Activated naive CD4-positive, alpha-beta T cell treated with anti-CD3 and anti-CD28 coated beads, Interleukin-2, amount 50 U/mL, for 24 hours (primary cell): ENCODE data around the gene TRIM40.
"Not testable (repeated sequence)": the region's sequence is repeated elsewhere in the genome, so short reads cannot be mapped to it uniquely, and the experiment has no call there.

Experiments
- H3K27ac Mint-ChIP-seq: one replicate; pipeline ENCODE4 v1.8.0; 2021; ENCODE audit warnings: mild to moderate bottlenecking, mixed read lengths
- H3K27me3 Mint-ChIP-seq: one replicate; pipeline ENCODE4 v1.8.0; 2021; ENCODE audit warnings: mixed read lengths
- H3K36me3 Mint-ChIP-seq: one replicate; pipeline ENCODE4 v1.8.0; 2021; ENCODE audit warnings: mixed read lengths
- H3K4me1 Mint-ChIP-seq: one replicate; pipeline ENCODE4 v1.8.0; 2021; ENCODE audit warnings: mixed read lengths
- H3K4me3 Mint-ChIP-seq: one replicate; pipeline ENCODE4 v1.8.0; 2021; ENCODE audit warnings: mild to moderate bottlenecking, mixed read lengths
- H3K9me3 Mint-ChIP-seq: one replicate; pipeline ENCODE4 v1.8.0; 2021; ENCODE audit warnings: mixed read lengths

TRIM40 gene

DNA sequence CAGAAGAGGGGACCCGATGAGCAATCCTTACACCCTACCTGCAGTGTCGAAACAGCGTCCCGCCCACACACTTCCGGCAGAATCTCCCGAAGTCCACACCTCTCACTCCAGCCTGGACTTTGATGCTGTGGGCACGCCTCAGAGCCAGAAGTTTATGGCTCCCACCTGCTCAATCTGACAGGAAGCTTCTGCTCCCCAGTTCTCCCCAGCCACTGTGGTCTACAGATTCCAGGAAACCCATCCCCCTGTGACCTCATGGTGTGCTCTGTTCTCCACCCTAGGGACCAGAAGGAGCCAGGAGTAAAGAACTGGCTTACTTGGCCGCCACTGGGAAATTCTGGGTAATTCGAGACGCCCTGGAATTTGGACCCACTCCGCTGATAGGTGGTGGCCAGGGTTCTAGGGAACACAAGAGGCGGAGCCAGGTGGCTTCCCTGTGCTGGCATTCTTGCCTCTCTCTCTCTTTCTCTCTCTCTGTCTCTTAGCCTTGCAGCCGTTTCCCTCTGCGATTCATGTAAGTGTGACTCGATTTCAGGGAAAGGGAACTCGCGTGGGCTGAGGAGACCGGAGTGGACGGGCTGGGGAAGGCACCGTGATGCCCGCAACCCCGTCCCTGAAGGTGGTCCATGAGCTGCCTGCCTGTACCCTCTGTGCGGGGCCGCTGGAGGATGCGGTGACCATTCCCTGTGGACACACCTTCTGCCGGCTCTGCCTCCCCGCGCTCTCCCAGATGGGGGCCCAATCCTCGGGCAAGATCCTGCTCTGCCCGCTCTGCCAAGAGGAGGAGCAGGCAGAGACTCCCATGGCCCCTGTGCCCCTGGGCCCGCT lies 27.4 kb downstream of the TRIM40 start, which contains the start of gene TRIM15:
Gene TRIM15, plus strand, starts transcription at position 457 of the 828 bp plus-strand sequence. Its CDS starts 139 bp downstream, at position 596.
- no peak within 1 kb of the TSS for H3K27ac Mint-ChIP-seq
- H3K9me3 Mint-ChIP-seq = no peaks in the 10 kb centered on the region
- no peak within 1 kb of the TSS for H3K4me3 Mint-ChIP-seq

DNA sequence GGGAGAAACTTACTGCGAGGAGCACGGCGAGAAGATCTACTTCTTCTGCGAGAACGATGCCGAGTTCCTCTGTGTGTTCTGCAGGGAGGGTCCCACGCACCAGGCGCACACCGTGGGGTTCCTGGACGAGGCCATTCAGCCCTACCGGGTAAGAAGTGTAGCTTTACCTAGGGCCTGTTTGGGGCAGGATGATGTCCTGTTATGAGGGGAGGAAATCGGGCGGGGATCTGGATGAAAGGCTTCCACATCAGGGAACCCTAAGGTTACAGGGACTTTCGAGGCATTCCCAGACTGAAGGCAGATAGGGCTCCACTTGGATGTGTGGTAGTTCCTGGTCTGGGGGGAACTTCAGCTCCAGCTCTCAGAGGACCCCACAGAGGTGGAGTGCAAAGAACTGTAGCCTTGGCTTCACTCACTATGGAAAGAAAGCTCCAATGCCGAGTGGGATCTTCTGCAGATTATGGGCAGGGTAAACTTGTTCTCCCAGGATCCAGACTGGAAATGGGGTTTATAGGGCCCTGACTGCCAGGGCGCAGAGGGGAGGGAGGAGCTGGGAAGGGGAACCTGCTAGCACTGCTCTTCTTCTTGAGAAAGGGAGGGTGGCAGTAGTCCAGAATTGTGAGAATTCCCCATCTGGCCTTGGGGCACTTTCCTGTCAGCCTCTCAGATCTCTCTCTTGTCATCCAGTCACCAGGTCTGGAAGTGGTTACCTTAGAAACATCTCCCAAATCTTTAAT lies 28.1 kb downstream of the TRIM40 start:
- no peak overlapping the region for H3K27ac Mint-ChIP-seq
- H3K4me1 Mint-ChIP-seq = peaks cover 8% of the 10 kb centered on the region
- H3K4me3 Mint-ChIP-seq = no peak overlapping the region
- H3K27me3 Mint-ChIP-seq = peaks cover 7% of the 10 kb centered on the region
- no peaks in the 10 kb centered on the region for H3K36me3 Mint-ChIP-seq
- H3K9me3 Mint-ChIP-seq = no peaks in the 10 kb centered on the region

More for the DNA sequence above, 27.4 kb downstream of the TRIM40 start, which contains the start of gene TRIM15:
- Mint-ChIP-seq H3K36me3 (no peaks in the 10 kb centered on the region), H3K4me1 (peaks cover 8% of the 10 kb centered on the region), H3K27me3 (peaks cover 6% of the 10 kb centered on the region)

DNA sequence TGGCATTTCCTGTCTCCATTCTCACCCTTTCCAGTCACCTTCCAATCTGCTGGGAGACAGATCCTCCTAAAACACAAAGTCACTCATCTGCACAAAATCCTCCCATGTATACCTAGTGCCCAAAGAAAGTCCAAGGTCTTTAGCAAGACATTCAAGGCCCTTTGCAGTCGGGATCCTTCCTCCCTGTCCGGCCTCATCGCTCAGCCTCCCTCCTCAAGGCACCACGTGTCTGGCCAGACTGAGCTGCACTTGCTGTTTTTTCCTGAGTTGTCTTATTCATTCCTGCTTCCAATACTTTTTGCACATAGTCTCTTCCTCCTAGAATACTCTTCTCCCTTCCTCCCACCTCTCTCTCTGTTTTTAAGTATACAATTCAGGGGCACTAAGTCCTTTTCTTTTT lies 28.8 kb downstream of the TRIM40 start:
- no peaks in the 10 kb centered on the region for H3K36me3 Mint-ChIP-seq
- peaks cover 8% of the 10 kb centered on the region for H3K4me1 Mint-ChIP-seq

DNA sequence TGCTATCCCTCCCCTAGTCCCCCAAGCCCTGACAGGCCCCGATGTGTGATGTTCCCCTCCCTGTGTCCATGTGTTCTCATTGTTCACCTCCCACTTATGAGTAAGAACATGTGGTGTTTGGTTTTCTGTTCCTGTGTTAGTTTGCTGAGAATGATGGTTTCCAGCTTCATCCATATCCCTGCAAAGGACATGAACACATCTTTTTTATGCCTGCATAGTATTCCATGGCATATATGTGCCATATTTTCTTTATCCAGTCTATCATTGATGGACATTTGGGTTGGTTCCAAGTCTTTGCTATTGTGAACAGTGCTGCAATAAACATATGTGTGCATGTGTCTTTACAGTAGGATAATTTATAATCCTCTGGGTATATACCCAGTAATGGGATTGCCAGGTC lies 29.3 kb downstream of the TRIM40 start:
- H3K27ac Mint-ChIP-seq, H3K36me3 Mint-ChIP-seq, H3K4me3 Mint-ChIP-seq, H3K9me3 Mint-ChIP-seq: not testable (repeated sequence)
- H3K4me1 Mint-ChIP-seq = peaks cover 11% of the 10 kb centered on the region
- H3K27me3 Mint-ChIP-seq = peaks cover 15% of the 10 kb centered on the region

More for the DNA sequence above, 28.8 kb downstream of the TRIM40 start:
- H3K4me3 Mint-ChIP-seq = no peak overlapping the region
- peaks cover 9% of the 10 kb centered on the region for H3K27me3 Mint-ChIP-seq
- no peaks in the 10 kb centered on the region for H3K9me3 Mint-ChIP-seq
- H3K27ac Mint-ChIP-seq = no peak overlapping the region

DNA sequence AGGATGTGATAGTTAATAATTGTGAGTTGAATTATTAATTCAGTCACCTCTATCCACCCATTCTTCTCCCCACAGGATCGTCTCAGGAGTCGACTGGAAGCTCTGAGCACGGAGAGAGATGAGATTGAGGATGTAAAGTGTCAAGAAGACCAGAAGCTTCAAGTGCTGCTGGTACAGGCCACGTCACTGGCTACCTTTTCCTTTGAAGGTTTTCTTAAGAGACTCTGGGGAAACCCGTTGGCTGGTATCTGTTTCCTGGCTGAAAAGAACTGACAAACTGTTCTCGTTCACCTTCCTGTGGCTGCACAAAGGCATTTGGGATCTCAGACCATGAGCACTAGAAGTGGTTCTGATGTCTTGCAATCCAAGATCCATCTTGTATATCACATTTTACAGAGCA lies 31.2 kb downstream of the TRIM40 start:
- Mint-ChIP-seq H3K4me3 (no peak overlapping the region), H3K36me3 (no peaks in the 10 kb centered on the region), H3K27me3 (peaks cover 27% of the 10 kb centered on the region), H3K9me3 (no peaks in the 10 kb centered on the region), H3K27ac (no peak overlapping the region), H3K4me1 (peaks cover 19% of the 10 kb centered on the region)

DNA sequence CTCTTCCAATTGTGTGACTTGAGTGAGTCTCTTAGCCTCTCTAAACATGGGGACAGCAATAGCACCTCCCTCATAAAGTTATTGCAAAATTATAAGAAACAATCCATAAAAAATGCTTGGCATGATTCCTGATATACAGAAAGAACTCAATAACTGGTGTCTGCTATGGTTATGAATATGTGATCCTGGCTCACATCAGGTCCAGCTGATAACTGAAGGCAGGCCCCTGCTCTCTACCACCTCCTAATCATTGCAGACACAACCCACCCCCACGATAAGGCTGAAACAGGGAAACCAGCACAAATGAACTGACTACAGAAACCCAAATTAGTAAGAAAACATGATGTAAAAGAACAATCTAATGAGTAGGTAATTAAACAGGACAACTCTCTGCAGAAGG lies 32.8 kb downstream of the TRIM40 start:
- Mint-ChIP-seq H3K36me3 (no peaks in the 10 kb centered on the region), H3K4me1 (peaks cover 15% of the 10 kb centered on the region), H3K27me3 (peaks cover 35% of the 10 kb centered on the region), H3K27ac (no peak overlapping the region), H3K9me3 (no peaks in the 10 kb centered on the region), H3K4me3 (no peak overlapping the region)

DNA sequence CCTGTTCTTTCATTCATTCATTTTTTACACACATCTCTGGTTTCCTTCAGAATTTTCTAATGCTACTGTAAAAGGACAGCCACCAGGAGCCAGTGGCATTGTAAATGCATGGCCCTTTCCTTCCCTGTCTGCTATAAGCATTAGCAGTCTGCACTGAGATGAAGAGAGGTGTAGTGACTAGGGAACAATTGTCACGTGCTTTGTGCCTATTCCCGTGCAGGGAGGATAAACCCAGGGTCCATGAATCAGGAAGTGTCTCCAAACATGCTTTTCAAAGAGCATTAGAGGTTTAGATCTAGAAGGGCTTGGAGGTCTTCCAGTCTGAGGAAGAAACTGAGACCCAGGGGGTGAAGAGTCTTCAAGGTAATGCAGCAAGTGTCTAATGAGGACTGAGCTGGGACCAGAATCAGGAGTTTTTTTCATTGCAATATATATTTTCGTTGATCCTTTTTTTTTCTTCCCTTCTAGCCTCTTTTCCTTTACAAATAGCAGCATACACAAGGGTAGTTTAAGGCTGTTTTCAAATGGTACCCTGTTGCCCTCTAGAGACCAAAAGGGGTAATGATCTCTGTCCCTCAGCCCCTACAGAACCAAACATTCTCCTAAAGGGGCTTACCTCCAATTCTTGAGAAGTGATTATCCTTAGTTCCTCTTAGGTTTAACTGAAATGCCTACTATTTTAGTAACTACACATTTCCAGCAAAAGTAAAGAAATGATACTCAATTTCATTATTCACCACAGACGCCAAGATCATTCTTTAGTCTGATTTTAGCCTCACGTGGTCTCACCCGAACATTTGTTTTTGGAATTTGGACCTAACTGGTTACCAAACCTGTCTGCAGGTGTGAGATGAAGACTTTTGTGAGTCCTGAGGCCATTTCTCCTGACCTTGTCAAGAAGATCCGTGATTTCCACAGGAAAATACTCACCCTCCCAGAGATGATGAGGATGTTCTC lies 34.0 kb downstream of the TRIM40 start:
- Mint-ChIP-seq H3K27me3 (peaks cover 35% of the 10 kb centered on the region), H3K4me1 (peaks cover 15% of the 10 kb centered on the region), H3K36me3 (no peaks in the 10 kb centered on the region), H3K9me3 (no peaks in the 10 kb centered on the region), H3K27ac (no peak overlapping the region), H3K4me3 (no peak overlapping the region)

DNA sequence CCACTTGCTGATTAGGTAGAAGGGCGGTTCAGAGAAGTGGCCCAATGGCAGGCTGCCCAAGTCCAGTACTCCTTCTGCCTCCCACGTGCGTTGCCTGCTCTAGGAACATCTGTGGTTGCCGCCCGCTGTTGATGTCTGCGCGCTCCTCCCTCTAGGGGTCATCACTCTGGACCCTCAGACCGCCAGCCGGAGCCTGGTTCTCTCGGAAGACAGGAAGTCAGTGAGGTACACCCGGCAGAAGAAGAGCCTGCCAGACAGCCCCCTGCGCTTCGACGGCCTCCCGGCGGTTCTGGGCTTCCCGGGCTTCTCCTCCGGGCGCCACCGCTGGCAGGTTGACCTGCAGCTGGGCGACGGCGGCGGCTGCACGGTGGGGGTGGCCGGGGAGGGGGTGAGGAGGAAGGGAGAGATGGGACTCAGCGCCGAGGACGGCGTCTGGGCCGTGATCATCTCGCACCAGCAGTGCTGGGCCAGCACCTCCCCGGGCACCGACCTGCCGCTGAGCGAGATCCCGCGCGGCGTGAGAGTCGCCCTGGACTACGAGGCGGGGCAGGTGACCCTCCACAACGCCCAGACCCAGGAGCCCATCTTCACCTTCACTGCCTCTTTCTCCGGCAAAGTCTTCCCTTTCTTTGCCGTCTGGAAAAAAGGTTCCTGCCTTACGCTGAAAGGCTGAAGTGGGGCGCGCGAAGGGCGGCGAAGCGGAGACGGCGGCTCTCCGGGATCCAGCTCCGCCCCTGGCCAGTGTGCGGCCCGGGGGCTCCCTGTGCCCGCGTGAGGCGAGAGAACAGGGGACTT lies 35.9 kb downstream of the TRIM40 start:
- peaks cover 44% of the 10 kb centered on the region for H3K27me3 Mint-ChIP-seq
- no peaks in the 10 kb centered on the region for H3K9me3 Mint-ChIP-seq
- H3K36me3 Mint-ChIP-seq = no peaks in the 10 kb centered on the region
- H3K4me1 Mint-ChIP-seq = peaks cover 15% of the 10 kb centered on the region
- H3K27ac Mint-ChIP-seq = no peak overlapping the region
- no peak overlapping the region for H3K4me3 Mint-ChIP-seq

DNA sequence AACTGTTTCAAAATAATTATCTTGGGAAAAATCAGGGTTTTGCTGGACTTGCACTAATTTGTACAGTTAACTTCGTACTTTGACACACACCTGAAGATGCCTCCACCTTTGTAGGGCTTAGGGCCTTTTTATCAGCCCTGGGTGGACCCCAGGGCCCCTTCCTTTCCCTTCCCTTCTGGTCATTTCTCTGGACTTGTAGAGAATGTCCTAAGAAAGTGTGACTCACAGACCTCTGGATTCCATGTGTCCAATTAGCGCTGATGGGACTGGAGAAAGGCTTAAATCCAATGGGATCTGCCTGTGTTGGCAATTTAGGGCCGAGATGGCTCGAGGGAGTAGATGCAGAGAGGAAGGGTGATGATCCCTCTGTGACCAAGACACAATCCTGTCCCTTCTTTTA lies 36.7 kb downstream of the TRIM40 start:
- peaks cover 51% of the 10 kb centered on the region for H3K27me3 Mint-ChIP-seq
- H3K4me3 Mint-ChIP-seq = no peak overlapping the region
- no peaks in the 10 kb centered on the region for H3K36me3 Mint-ChIP-seq
- no peaks in the 10 kb centered on the region for H3K9me3 Mint-ChIP-seq
- H3K4me1 Mint-ChIP-seq = peaks cover 14% of the 10 kb centered on the region
- H3K27ac Mint-ChIP-seq = no peak overlapping the region

DNA sequence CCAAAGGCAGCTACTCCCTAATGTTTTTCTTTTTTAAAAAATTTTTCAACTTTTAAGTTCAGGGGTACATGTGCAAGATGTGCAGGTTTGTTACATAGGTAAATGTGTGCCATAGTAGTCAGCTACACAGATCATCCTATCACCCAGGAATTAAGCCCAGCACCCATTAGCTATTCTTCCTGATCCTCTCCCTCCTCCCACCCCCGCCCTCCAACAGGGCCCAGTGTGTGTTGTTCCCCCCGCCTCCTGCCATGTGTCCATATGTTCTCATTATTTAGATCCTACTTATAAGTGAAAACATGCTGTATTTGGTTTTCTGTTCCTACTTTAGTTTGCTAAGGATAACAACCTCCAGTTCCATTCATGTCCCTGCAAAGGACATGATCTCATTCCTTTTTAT lies 39.8 kb downstream of the TRIM40 start:
- Mint-ChIP-seq H3K36me3 (no peaks in the 10 kb centered on the region), H3K27ac (no peak overlapping the region), H3K4me3 (no peak overlapping the region), H3K27me3 (peaks cover 40% of the 10 kb centered on the region), H3K4me1 (peaks cover 5% of the 10 kb centered on the region), H3K9me3 (peaks cover 6% of the 10 kb centered on the region)

DNA sequence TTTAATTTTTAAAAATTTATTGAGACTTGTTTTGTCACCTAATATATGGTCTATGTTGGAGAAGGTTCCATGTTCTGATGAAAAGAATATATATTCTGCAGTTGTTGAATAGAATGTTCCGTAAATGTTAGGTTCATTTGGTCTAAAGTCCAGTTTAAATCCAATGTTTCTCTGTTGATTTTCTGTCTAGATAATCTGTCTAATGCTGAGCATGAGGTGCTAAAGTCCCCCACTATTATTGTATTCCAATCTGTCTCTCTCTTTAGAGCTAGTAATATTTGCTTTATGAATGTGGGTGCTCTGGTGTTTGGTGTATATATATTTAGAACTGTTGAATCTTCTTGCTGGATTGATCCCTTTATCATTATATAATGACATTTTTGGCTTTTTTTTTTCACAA lies 42.9 kb downstream of the TRIM40 start:
- Mint-ChIP-seq H3K4me3 (no peak overlapping the region), H3K27me3 (peaks cover 25% of the 10 kb centered on the region), H3K36me3 (no peaks in the 10 kb centered on the region), H3K9me3 (peaks cover 6% of the 10 kb centered on the region), H3K4me1 (no peaks in the 10 kb centered on the region), H3K27ac (no peak overlapping the region)

DNA sequence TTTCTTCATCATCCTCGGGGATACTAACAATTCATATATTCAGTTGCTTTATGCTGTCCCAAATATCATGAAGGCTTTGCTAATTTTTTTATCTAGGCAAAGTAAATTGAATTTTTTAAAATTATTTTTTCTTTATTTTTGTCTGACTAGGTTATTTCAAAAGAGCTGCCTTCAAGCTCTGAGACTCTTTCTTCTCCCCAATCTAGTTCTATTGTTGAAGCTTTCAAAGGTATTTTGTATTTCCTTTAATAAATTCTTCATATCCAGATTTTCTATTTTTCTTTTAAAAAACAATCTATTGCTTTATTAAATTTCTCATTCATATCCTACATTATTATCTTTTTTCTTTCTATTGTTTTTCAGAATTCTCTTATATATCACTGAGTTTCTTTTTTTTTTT lies 44.2 kb downstream of the TRIM40 start:
- Mint-ChIP-seq H3K4me1 (no peaks in the 10 kb centered on the region), H3K36me3 (peaks cover 4% of the 10 kb centered on the region), H3K9me3 (peaks cover 6% of the 10 kb centered on the region), H3K27me3 (peaks cover 25% of the 10 kb centered on the region), H3K4me3 (no peak overlapping the region), H3K27ac (no peak overlapping the region)

DNA sequence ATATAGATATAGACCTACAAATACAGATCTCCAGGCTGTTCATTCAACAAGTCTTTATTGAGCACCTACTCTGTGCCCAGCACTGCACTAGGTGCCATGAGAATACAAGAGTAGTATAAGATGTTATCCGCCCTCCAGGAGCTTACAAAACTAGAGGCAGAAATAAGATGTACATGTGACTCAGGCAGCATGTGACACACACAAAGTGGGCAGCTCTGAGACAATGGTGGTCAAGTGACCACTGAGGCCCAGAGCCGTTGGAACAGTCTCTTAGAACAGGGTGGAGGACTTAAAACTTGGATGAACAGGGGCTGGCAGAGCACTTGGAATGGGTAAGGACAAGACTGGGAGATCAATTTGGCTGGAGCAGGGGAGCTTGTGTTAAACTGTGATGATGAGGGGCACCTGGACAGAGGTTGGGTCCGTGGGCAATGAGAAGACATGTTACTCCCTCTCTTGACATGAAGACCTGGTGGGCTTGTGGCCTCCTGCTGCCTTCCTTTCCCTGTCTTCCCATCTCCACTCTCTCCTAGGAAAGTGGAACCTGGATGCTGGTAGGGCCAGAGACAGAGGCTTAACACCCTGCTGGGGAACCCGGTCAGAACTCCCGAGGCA lies 48.6 kb downstream of the TRIM40 start:
- Mint-ChIP-seq H3K27me3 (peaks cover 4% of the 10 kb centered on the region), H3K4me1 (no peaks in the 10 kb centered on the region), H3K9me3 (peaks cover 2% of the 10 kb centered on the region), H3K4me3 (no peak overlapping the region), H3K27ac (no peak overlapping the region), H3K36me3 (peaks cover 13% of the 10 kb centered on the region)

DNA sequence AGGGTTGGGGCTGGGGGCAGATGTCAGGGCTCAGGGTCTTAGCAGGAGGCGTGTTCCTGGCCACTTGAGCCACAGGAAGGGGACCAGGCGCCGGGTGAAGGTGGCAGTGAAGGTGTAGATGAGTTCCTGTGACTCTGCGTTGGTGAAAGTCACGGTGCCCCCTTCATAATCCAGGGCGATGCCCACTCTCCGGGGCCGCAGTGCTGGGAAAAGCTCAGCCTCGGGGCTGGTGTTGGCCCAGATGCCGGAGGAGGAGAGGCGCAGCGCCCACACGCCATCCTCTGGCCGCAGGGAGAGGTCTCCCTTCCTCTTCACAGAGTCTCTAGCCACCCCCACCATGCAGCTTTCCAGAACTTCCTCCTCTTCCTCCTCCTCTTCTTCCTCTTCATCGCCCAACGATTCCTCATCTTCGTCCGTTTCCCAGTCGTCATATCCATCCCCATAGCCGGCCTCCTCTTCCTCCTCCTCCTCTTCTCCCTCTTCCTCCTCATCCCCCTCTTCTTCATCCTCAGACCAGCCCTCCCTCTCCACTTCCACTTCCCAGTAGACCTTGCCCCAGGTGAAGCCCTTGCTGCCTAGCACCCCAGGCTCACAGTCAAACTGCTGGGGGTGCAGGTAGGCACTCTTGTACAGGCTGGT lies 50.0 kb downstream of the TRIM40 start:
- H3K36me3 Mint-ChIP-seq = peaks cover 14% of the 10 kb centered on the region
- no peaks in the 10 kb centered on the region for H3K4me1 Mint-ChIP-seq
- H3K27ac Mint-ChIP-seq = no peak overlapping the region
- H3K27me3 Mint-ChIP-seq = no peaks in the 10 kb centered on the region
- H3K9me3 Mint-ChIP-seq = no peaks in the 10 kb centered on the region
- H3K4me3 Mint-ChIP-seq = no peak overlapping the region
